Fibroblast of lung (primary cell): ENCODE data around the gene INSYN2B.

Source experiments
- CTCF ChIP-seq, 2 donors: IDR thresholded peaks in 1 of 2; conservative IDR thresholded peaks in 1 of 2; 1 replicate in 1 of 2; 2 replicates in 1 of 2; pipeline ENCODE4 v1.5.1; 2011 to 2012; ENCODE audit warnings: low read length in 2 of 2, control low read depth in 1 of 2, inconsistent platforms in 1 of 2, low read depth in 1 of 2, mild to moderate bottlenecking in 1 of 2
- EZH2 ChIP-seq: IDR thresholded peaks from 2 replicates; pipeline ENCODE4 v1.5.1; 2012; ENCODE audit warnings: low read length, control low read depth, mild to moderate bottlenecking; ENCODE audit errors: missing control alignments

DNA sequence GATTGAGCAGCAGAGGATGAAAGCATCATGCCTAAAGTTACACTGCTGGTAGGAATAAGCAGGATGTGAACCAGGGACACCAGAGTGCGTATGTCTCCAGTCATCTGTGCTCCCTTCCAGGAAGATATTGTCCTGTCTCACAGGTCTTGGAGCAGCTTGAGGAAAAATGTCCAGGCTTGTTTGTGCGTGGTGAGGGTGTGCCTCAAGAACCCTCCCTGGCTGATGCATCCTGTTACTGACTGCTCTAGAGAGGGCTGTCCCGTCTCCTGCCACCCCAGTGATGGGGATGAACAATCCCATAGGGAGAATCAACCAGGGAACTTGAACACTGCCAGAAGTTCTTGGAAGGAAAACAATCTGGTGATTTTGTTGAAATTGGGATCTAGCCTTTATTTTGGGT is 132.0 kb downstream of the INSYN2B start:
- TF ChIP-seq CTCF (conservative IDR thresholded peaks at IDR 0.05 in 1 of 2, IDR thresholded peaks at IDR 0.05 in 1 of 2; ENCODE audit: low read depth in 1 of 2, low read length in 2 of 2) (no peak), EZH2 (no peak)
